H1 (cell line): ENCODE results near the gene MMP28. TPM values are rescaled to one million over a fixed set of nuclear protein-coding genes. Genes with fewer than 3 reads are reported as not detected.

Experiments used
- CTCF ChIA-PET: fragments of 300-600 bp; sonication (Branson Sonifier 250); formaldehyde crosslinking; loops from one replicate; lab custom pipeline; 2021; ENCODE audit not compliant: partially characterized antibody; lab: Charles Lee
- POLR2A ChIA-PET: fragments of 300-600 bp; sonication (Branson Sonifier 250); formaldehyde crosslinking; loops from one replicate; lab custom pipeline; 2021; ENCODE audit warnings: inconsistent platforms; ENCODE audit not compliant: partially characterized antibody; lab: Charles Lee
- DNase-seq, 2 experiments: peaks; one replicate each; pipeline versions ENCODE4 v3.0.0 to v3.0.0-alpha.2; 2010 to 2022; ENCODE audit warnings: low spot score in 2 of 2, low read depth in 1 of 2, mixed read lengths in 1 of 2
- FAIRE-seq: peaks from 2 replicates; lab custom pipeline; 2011; peaks lifted over from hg19 to GRCh38; lab: Jason Lieb, UNC
- H2AFZ ChIP-seq: 2 replicates; pipeline ENCODE4 v1.8.1; 2012; ENCODE audit warnings: low read length, inconsistent platforms
- H2AK5ac ChIP-seq: 2 replicates; pipeline ENCODE4 v1.6.1; 2013; ENCODE audit warnings: low read depth, low read length
- H2BK120ac ChIP-seq: replicated peaks from 2 replicates; pipeline ENCODE3; 2013; ENCODE audit warnings: low read depth, low read length, inconsistent platforms
- H2BK12ac ChIP-seq: 2 replicates; pipeline ENCODE4 v1.6.1; 2013; ENCODE audit warnings: low read depth, low read length
- H2BK15ac ChIP-seq: 2 replicates; pipeline ENCODE4 v1.6.1; 2013; ENCODE audit warnings: low read length
- H2BK20ac ChIP-seq: 2 replicates; pipeline ENCODE4 v1.6.1; 2013; ENCODE audit warnings: low read length
- H2BK5ac ChIP-seq: 2 replicates; pipeline ENCODE4 v1.6.1; 2013; ENCODE audit warnings: low read depth, low read length
- H3K14ac ChIP-seq: 2 replicates; pipeline ENCODE4 v1.6.1; 2013; ENCODE audit warnings: inconsistent platforms; ENCODE audit not compliant: insufficient read length
- H3K18ac ChIP-seq: 2 replicates; pipeline ENCODE4 v1.6.1; 2013; ENCODE audit warnings: low read length; ENCODE audit errors: extremely low read depth
- H3K23ac ChIP-seq: 2 replicates; pipeline ENCODE4 v1.6.1; 2013; ENCODE audit warnings: inconsistent platforms; ENCODE audit not compliant: insufficient read length
- H3K23me2 ChIP-seq: 2 replicates; pipeline ENCODE4 v1.6.1; 2013; ENCODE audit warnings: low read depth, low read length
- H3K27ac ChIP-seq: 2 replicates; pipeline ENCODE4 v1.6.1; 2011; ENCODE audit warnings: low read depth, low read length, inconsistent platforms
- H3K27me3 ChIP-seq, 4 experiments: replicated peaks in 1 of 4; 1 replicate in 1 of 4; 2 replicates in 3 of 4; pipeline versions ENCODE4 v1.6.1 to v1.8.1; 2011 to 2013; ENCODE audit warnings: low read length in 3 of 4, mild to moderate bottlenecking in 3 of 4, inconsistent platforms in 2 of 4, mixed read lengths in 2 of 4, moderate library complexity in 1 of 4; ENCODE audit not compliant: control insufficient read depth in 3 of 4, insufficient read depth in 3 of 4; ENCODE audit errors: extremely low read depth in 1 of 4
- H3K36me3 ChIP-seq, 4 experiments: 2 replicates each; pipeline versions ENCODE4 v1.6.1 to v1.8.1; 2011 to 2013; ENCODE audit warnings: mild to moderate bottlenecking in 4 of 4, low read length in 3 of 4, moderate library complexity in 2 of 4, control low read depth in 1 of 4, inconsistent platforms in 1 of 4; ENCODE audit not compliant: insufficient read depth in 4 of 4, control insufficient read depth in 2 of 4
- H3K4ac ChIP-seq: replicated peaks from 2 replicates; pipeline ENCODE3; 2013; ENCODE audit warnings: low read length, low read depth, mixed read lengths, inconsistent platforms; ENCODE audit not compliant: insufficient read length
- H3K4me1 ChIP-seq, 4 experiments: replicated peaks in 1 of 4; 1 replicate in 1 of 4; 2 replicates in 3 of 4; pipeline versions ENCODE4 v1.6.1 to v1.8.1; 2011 to 2013; ENCODE audit warnings: low read length in 3 of 4, inconsistent platforms in 2 of 4, mixed read lengths in 1 of 4; ENCODE audit not compliant: insufficient read depth in 4 of 4, control insufficient read depth in 3 of 4
- H3K4me2 ChIP-seq, 2 experiments: 2 replicates each; pipeline versions ENCODE4 v1.6.1 to v1.8.1; 2011 to 2013; ENCODE audit warnings: low read depth in 2 of 2, low read length in 2 of 2, control low read depth in 1 of 2, inconsistent platforms in 1 of 2, mild to moderate bottlenecking in 1 of 2; ENCODE audit not compliant: insufficient read depth in 1 of 2
- H3K4me3 ChIP-seq, 4 experiments: fragments of 200-600, 300-600 bp in 1 of 4; sonication (generic), shearing (Covaris generic), sonication (Bioruptor Twin) in 1 of 4; 2 replicates each; pipeline versions ENCODE4 v1.5.1 to v1.8.1; 2011 to 2016; ENCODE audit warnings: low read length in 4 of 4, low read depth in 3 of 4, control low read depth in 2 of 4, inconsistent platforms in 2 of 4, mild to moderate bottlenecking in 2 of 4, mixed read lengths in 1 of 4, moderate library complexity in 1 of 4; ENCODE audit not compliant: insufficient read depth in 2 of 4; ENCODE audit errors: extremely low read depth in 1 of 4
- H3K56ac ChIP-seq: replicated peaks from 2 replicates; pipeline ENCODE3; 2013; ENCODE audit warnings: low read depth, mild to moderate bottlenecking, mixed read lengths, low read length, inconsistent platforms; ENCODE audit not compliant: insufficient read length
- H3K79me1 ChIP-seq: 2 replicates; pipeline ENCODE4 v1.6.1; 2013; ENCODE audit warnings: low read depth, low read length, control low read depth
- H3K79me2 ChIP-seq, 2 experiments: 2 replicates each; pipeline versions ENCODE4 v1.6.1 to v1.8.1; 2012 to 2013; ENCODE audit warnings: low read length in 2 of 2, mild to moderate bottlenecking in 2 of 2, inconsistent platforms in 1 of 2; ENCODE audit not compliant: insufficient read depth in 2 of 2, control insufficient read depth in 1 of 2
- H3K9ac ChIP-seq, 4 experiments: replicated peaks in 1 of 4; 1 replicate in 1 of 4; 2 replicates in 3 of 4; pipeline versions ENCODE4 v1.6.1 to v1.8.1; 2011 to 2013; ENCODE audit warnings: low read depth in 3 of 4, low read length in 3 of 4, control low read depth in 2 of 4, mild to moderate bottlenecking in 2 of 4, moderate library complexity in 2 of 4, inconsistent platforms in 1 of 4; ENCODE audit errors: extremely low read depth in 1 of 4
- H3K9me3 ChIP-seq, 2 experiments: 2 replicates each; pipeline versions ENCODE4 v1.6.1 to v1.8.1; 2012 to 2013; ENCODE audit warnings: mild to moderate bottlenecking in 2 of 2, moderate library complexity in 2 of 2, control low read depth in 1 of 2, inconsistent platforms in 1 of 2, low read depth in 1 of 2, low read length in 1 of 2, mixed read lengths in 1 of 2; ENCODE audit not compliant: insufficient read depth in 2 of 2
- H4K20me1 ChIP-seq, 2 experiments: replicated peaks in 1 of 2; 2 replicates each; pipeline versions ENCODE3 to v1.8.1; 2011 to 2013; ENCODE audit warnings: inconsistent platforms in 2 of 2, low read length in 2 of 2, mild to moderate bottlenecking in 1 of 2; ENCODE audit not compliant: insufficient read depth in 2 of 2, control insufficient read depth in 1 of 2
- H4K5ac ChIP-seq: 2 replicates; pipeline ENCODE4 v1.6.1; 2013; ENCODE audit warnings: low read length, low read depth, mixed read lengths, inconsistent platforms; ENCODE audit not compliant: insufficient read length
- H4K8ac ChIP-seq: 2 replicates; pipeline ENCODE4 v1.8.0; 2013; ENCODE audit warnings: mild to moderate bottlenecking, moderate library complexity, low read length, inconsistent platforms; ENCODE audit not compliant: insufficient read depth; ENCODE audit errors: extremely low read depth
- H4K91ac ChIP-seq: replicated peaks from 2 replicates; pipeline ENCODE3; 2013; ENCODE audit warnings: low read length, mixed read lengths, inconsistent platforms; ENCODE audit not compliant: insufficient read length
- BCL11A ChIP-seq, 2 experiments: IDR thresholded peaks; one replicate each; pipeline ENCODE4 v1.6.1; 2011; ENCODE audit warnings: low read depth in 2 of 2, low read length in 2 of 2, mild to moderate bottlenecking in 2 of 2
- BRCA1 ChIP-seq: IDR thresholded peaks from 2 replicates; pipeline ENCODE4 v1.6.1; 2012; ENCODE audit warnings: low read depth, low read length, improper control_type of control experiment
- CBX5 ChIP-seq: fragments of 300-800, 300-1000 bp; sonication (generic); IDR thresholded peaks from 2 replicates; pipeline ENCODE4 v1.7.1; 2016; ENCODE audit warnings: antibody characterized with exemption, low read length, low read depth
- CHD1 ChIP-seq: IDR thresholded peaks from 2 replicates; pipeline ENCODE4 v1.6.1; 2012; ENCODE audit warnings: low read depth, low read length, improper control_type of control experiment
- EP300 ChIP-seq, 2 experiments: IDR thresholded peaks; 1 replicate in 1 of 2; 2 replicates in 1 of 2; pipeline ENCODE4 v1.6.1; 2011 to 2012; ENCODE audit warnings: low read depth in 2 of 2, low read length in 2 of 2, mild to moderate bottlenecking in 2 of 2, borderline replicate concordance in 1 of 2, inconsistent platforms in 1 of 2, moderate library complexity in 1 of 2
- HDAC6 ChIP-seq: IDR thresholded peaks from one replicate; pipeline ENCODE4 v1.7.1; 2012; ENCODE audit warnings: low read depth, mild to moderate bottlenecking, inconsistent platforms, low read length, moderate library complexity
- POLR2A ChIP-seq, 2 experiments: IDR thresholded peaks; 1 replicate in 1 of 2; 2 replicates in 1 of 2; pipeline ENCODE4 v1.6.1; 2011; ENCODE audit warnings: low read depth in 2 of 2, low read length in 2 of 2, mild to moderate bottlenecking in 2 of 2; ENCODE audit errors: control extremely low read depth in 1 of 2
- RNF2 ChIP-seq: fragments of 200-900, 300-1000 bp; sonication (generic); IDR thresholded peaks from 2 replicates; pipeline ENCODE4 v1.7.1; 2016; ENCODE audit warnings: borderline replicate concordance, low read depth, mild to moderate bottlenecking, antibody characterized with exemption, low read length; ENCODE audit not compliant: poor library complexity, severe bottlenecking; ENCODE audit errors: missing control alignments
- SAP30 ChIP-seq: fragments of 300-600 bp; sonication (generic); IDR thresholded peaks from 2 replicates; pipeline ENCODE4 v1.7.1; 2012; ENCODE audit warnings: low read length, moderate library complexity, mild to moderate bottlenecking, inconsistent platforms; ENCODE audit not compliant: insufficient read depth, insufficient replicate concordance
- SP1 ChIP-seq: IDR thresholded peaks from 2 replicates; pipeline ENCODE4 v1.6.1; 2011; ENCODE audit warnings: low read depth, low read length
- SP2 ChIP-seq: IDR thresholded peaks from 2 replicates; pipeline ENCODE4 v1.6.1; 2012; ENCODE audit warnings: mild to moderate bottlenecking, low read length, inconsistent platforms
- SRF ChIP-seq: IDR thresholded peaks from 2 replicates; pipeline ENCODE4 v1.6.1; 2011; ENCODE audit warnings: mild to moderate bottlenecking, low read depth, low read length, moderate library complexity
- WGBS, 2 experiments: shearing (Covaris generic) in 1 of 2; methylation state at CpG; one replicate each; pipeline versions ENCODE4 v1.1.6 to v1.1.7; 2013 to 2015; ENCODE audit warnings: low lambda C conversion rate in 2 of 2, mixed read lengths in 2 of 2, inconsistent platforms in 1 of 2, low coverage in 1 of 2, missing lambda C conversion rate in 1 of 2; ENCODE audit not compliant: insufficient replicate concordance in 2 of 2, insufficient coverage in 1 of 2, insufficient read length in 1 of 2; ENCODE audit errors: extremely low coverage in 1 of 2, missing lambda C conversion rate in 1 of 2; 5-methylcytosine and 5-hydroxymethylcytosine counted together
- polyA plus RNA-seq, 7 experiments: library from polyadenylated mRNA; depleted of rRNA in 3 of 7; stranded (reverse) in 5 of 7; unstranded in 2 of 7; fragments of >200 nt in 5 of 7; fragments of 200-250 nt in 2 of 7; gene quantifications; 1 replicate in 5 of 7; 2 replicates in 1 of 7; 4 replicates in 1 of 7; pipeline versions ENCODE4 v1.2.1 to v1.2.3, GENCODE V29; 2011 to 2013; ENCODE audit warnings: missing spikeins in 2 of 7, mixed read lengths in 2 of 7
- total RNA-seq: library from RNA; stranded (reverse); fragmentation: NEBNext Ultra II Directional; extraction: Animal tissue kit (Norgen Biotek cat#: 25700); gene quantifications from 2 replicates; pipeline ENCODE4 v1.2.1, GENCODE V29; 2021
- TF ChIP-seq, protein P1 (sequence below): IDR thresholded peaks from 2 replicates; pipeline ENCODE4 v1.6.1; 2012; ENCODE audit warnings: low read length, inconsistent platforms

MMP28 gene
- total and polyA plus RNA-seq, 2 of the 8 experiments (the other 6 are each of a cell fraction or from before 2014, with no cell fraction given) = not detected

DNA sequence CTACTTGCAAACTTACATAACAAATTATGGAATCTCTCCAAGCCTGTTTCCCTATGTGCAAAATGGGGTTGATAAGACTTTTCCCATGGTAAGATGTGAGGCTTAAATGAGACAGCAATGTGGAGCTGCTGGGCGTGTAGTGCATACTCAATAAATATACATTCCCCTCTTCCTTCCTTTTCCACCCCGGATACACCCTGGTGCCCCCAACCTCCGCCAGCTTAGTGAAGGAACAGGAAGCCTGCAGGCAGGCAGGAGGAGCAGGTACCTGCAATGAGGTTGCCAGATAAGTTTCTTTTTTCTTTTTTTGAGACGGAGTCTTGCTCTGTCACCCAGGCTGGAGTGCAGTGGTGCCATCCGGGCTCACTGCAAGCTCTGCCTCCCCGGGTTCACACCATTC, 19.9 kb downstream of the MMP28 start:
- H3K36me3 ChIP-seq = no peaks in the 10 kb centered on the region
- H2BK15ac ChIP-seq = no peak overlapping the region
- no peak overlapping the region for H2AK5ac ChIP-seq
- DNase-seq (no peak), FAIRE-seq (no peak)
- no peak overlapping the region for H3K18ac ChIP-seq
- H3K4me2 ChIP-seq = no peak overlapping the region
- no peak overlapping the region for H2BK120ac ChIP-seq
- no peaks in the 10 kb centered on the region for H3K79me1 ChIP-seq
- no peak overlapping the region for H3K23ac ChIP-seq
- H3K9ac ChIP-seq = no peak overlapping the region
- H3K79me2 ChIP-seq = no peaks in the 10 kb centered on the region
- H3K27me3 ChIP-seq = no peaks in the 10 kb centered on the region
- H2BK5ac ChIP-seq = no peak overlapping the region
- no peak overlapping the region for H4K91ac ChIP-seq
- no peaks in the 10 kb centered on the region for H3K23me2 ChIP-seq
- no peak overlapping the region for H3K14ac ChIP-seq
- H2BK20ac ChIP-seq = no peak overlapping the region
- H3K27ac ChIP-seq = no peak overlapping the region
- 91% methylated on average over 6 of the region's 6 CpGs; no CpG with 5 or more reads in 1 of the 2 experiments for WGBS, 2 experiments
- H4K20me1 ChIP-seq = no peaks in the 10 kb centered on the region
- no peak overlapping the region for H3K4ac ChIP-seq
- H3K4me1 ChIP-seq = peaks cover 5 to 21% (median 6%) of the 10 kb centered on the region in 4 experiments
- H4K5ac ChIP-seq = no peak overlapping the region
- no peak overlapping the region for H3K4me3 ChIP-seq
- H4K8ac ChIP-seq = no peak overlapping the region
- no peak overlapping the region for H2BK12ac ChIP-seq
- no peaks in the 10 kb centered on the region for H3K9me3 ChIP-seq
- POLR2A ChIA-PET = interaction anchor here (1.1 to 2.9 kb wide), 2 partner anchors 11 to 33 kb away, joined by 3 to 13 read pairs; partner anchors contain the start of gene TAF15
- CTCF ChIA-PET = interaction anchor here (1.5 to 17.5 kb wide), 3 partner anchors 9 to 33 kb away, joined by 4 to 247 read pairs (median 7); partner anchors contain the start of gene TAF15
- H3K56ac ChIP-seq = no peak overlapping the region
- no peak overlapping the region for H2AFZ ChIP-seq
- TF ChIP-seq SP2 = no peak
- TF ChIP-seq CBX5 = no peak
- TF ChIP-seq SRF = no peak
- TF ChIP-seq, protein P1, sequence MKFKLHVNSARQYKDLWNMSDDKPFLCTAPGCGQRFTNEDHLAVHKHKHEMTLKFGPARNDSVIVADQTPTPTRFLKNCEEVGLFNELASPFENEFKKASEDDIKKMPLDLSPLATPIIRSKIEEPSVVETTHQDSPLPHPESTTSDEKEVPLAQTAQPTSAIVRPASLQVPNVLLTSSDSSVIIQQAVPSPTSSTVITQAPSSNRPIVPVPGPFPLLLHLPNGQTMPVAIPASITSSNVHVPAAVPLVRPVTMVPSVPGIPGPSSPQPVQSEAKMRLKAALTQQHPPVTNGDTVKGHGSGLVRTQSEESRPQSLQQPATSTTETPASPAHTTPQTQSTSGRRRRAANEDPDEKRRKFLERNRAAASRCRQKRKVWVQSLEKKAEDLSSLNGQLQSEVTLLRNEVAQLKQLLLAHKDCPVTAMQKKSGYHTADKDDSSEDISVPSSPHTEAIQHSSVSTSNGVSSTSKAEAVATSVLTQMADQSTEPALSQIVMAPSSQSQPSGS = no peak
- TF ChIP-seq SP1 = no peak
- TF ChIP-seq POLR2A (IDR thresholded peaks at IDR 0.05; ENCODE audit: control extremely low read depth in 1 of 2, low read depth in 2 of 2, low read length in 2 of 2) = no peak
- no peak for TF ChIP-seq BCL11A (IDR thresholded peaks at IDR 0.05; ENCODE audit: low read depth in 2 of 2, low read length in 2 of 2)
- TF ChIP-seq RNF2 = no peak
- TF ChIP-seq BRCA1 = no peak
- TF ChIP-seq HDAC6 = no peak
- no peak for TF ChIP-seq CHD1
- no peak for TF ChIP-seq SAP30
- TF ChIP-seq EP300 (IDR thresholded peaks at IDR 0.05; ENCODE audit: borderline replicate concordance in 1 of 2, low read depth in 2 of 2, low read length in 2 of 2) = no peak
